ENCODE measurements around the gene SGMS2.

Gene SGMS2

DNA sequence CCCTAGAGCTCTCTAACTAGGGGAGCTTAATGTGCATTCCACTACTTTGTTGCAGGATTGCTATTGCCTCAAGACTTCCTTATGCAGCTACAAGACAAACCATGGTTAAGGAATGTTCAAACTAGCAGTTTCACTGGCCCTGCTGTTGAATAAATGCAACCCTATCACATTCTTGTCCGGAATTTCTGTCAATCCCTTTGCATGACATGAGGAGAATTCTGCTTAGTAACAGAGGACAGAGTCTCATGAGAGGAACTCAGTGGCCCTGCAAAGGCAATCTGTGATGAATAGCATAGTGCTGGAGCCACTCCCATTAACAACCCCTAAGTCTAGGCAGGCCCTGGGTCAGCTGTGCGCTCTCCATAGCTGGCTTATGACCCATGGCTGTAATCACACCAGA is 30.7 kb upstream of the SGMS2 start:
- DNase-seq (ENCODE audit: low read depth) = no peak
- no peak overlapping the region for H3K4me3 ChIP-seq (ENCODE audit: low read depth, low read length)
- TF ChIP-seq, protein P1, sequence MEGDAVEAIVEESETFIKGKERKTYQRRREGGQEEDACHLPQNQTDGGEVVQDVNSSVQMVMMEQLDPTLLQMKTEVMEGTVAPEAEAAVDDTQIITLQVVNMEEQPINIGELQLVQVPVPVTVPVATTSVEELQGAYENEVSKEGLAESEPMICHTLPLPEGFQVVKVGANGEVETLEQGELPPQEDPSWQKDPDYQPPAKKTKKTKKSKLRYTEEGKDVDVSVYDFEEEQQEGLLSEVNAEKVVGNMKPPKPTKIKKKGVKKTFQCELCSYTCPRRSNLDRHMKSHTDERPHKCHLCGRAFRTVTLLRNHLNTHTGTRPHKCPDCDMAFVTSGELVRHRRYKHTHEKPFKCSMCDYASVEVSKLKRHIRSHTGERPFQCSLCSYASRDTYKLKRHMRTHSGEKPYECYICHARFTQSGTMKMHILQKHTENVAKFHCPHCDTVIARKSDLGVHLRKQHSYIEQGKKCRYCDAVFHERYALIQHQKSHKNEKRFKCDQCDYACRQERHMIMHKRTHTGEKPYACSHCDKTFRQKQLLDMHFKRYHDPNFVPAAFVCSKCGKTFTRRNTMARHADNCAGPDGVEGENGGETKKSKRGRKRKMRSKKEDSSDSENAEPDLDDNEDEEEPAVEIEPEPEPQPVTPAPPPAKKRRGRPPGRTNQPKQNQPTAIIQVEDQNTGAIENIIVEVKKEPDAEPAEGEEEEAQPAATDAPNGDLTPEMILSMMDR (IDR thresholded peaks at IDR 0.05; ENCODE audit: insufficient read depth, low read depth, low read length, missing control alignments) = no peak

- no peak overlapping the region for H3K4me3 ChIP-seq (ENCODE audit: low read depth, low read length)
- DNase-seq (ENCODE audit: low read depth) = no peak
- TF ChIP-seq, protein P1 (IDR thresholded peaks at IDR 0.05; ENCODE audit: insufficient read depth, low read depth, low read length, missing control alignments) = no peak
Measured at GRCh38 chr4:107799669-107800450, 24.9 kb upstream of the SGMS2 start.

DNA sequence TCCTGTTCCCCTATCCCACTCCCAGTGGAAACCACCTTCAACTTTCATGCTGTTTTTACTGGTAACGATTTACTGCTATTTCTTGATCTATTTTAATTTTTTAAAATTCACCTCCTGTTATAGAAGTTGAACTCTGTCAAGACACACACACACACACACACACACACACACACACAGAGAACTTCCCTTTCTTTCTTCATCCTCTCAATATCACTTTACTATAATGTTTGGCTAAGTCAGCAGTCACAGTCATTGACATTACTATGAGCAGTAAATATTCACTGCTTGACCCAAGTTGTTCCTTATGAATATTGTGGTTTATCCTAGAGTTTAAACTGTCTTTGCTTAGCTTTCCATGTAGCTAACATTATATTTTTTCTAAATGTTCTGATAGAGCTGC is 24.0 kb upstream of the SGMS2 start:
- DNase-seq (ENCODE audit: low read depth) = no peak
- H3K4me3 ChIP-seq (ENCODE audit: low read depth, low read length) = no peak overlapping the region

DNA sequence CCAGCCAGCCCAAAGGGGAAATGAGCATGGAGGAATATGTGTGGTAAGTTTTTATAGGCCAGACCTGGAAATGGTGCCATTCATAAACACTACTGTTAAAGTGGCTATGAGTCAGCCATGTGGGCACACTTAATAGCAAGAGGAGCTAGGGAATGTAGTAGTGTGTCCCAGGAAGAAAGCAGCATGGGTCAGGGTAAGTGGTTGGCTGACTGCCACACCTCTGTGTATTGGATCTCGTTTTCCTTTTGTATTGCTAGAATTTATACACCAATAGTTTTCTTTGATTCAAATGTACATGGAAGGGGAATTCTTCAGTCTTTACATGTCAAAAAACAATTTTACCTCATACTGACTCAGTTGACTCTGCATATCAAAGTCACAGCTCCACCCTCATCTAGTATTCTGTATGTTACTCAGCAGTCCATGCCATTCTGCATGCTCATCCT is 22.9 kb upstream of the SGMS2 start:
- no peak for DNase-seq (ENCODE audit: low read depth)
- no peak overlapping the region for H3K4me3 ChIP-seq (ENCODE audit: low read depth, low read length)
- TF ChIP-seq, protein P1 (IDR thresholded peaks at IDR 0.05; ENCODE audit: insufficient read depth, low read depth, low read length, missing control alignments) = no peak

More for the DNA sequence above, 24.0 kb upstream of the SGMS2 start:
- TF ChIP-seq, protein P1 (IDR thresholded peaks at IDR 0.05; ENCODE audit: insufficient read depth, low read depth, low read length, missing control alignments) = no peak

GRCh38 chr4:107804956-107805355 is 19.8 kb upstream of the SGMS2 start:
- TF ChIP-seq, protein P1 (IDR thresholded peaks at IDR 0.05; ENCODE audit: insufficient read depth, low read depth, low read length, missing control alignments) = no peak
- DNase-seq (ENCODE audit: low read depth) = no peak
- H3K4me3 ChIP-seq (ENCODE audit: low read depth, low read length) = no peak overlapping the region

GRCh38 chr4:107806196-107806595 is 18.5 kb upstream of the SGMS2 start:
- no peak overlapping the region for H3K4me3 ChIP-seq (ENCODE audit: low read depth, low read length)
- DNase-seq (ENCODE audit: low read depth) = no peak
- TF ChIP-seq, protein P1 (IDR thresholded peaks at IDR 0.05; ENCODE audit: insufficient read depth, low read depth, low read length, missing control alignments) = no peak

GRCh38 chr4:107808572-107808971 is 16.2 kb upstream of the SGMS2 start:
- H3K4me3 ChIP-seq (ENCODE audit: low read depth, low read length) = no peak overlapping the region
- DNase-seq (ENCODE audit: low read depth) = no peak
- TF ChIP-seq, protein P1 (IDR thresholded peaks at IDR 0.05; ENCODE audit: insufficient read depth, low read depth, low read length, missing control alignments) = no peak

Data from GM12865 (cell line).